DND-41 (cell line): Measurements from ENCODE around the gene PSMG4.

Experiments
- ATAC-seq: fragments of 200-7000 bp; cut with Tn5 transposase; 3 replicates; pipeline ENCODE4 v1.9.1; 2021; ENCODE audit warnings: low read depth; ENCODE audit not compliant: insufficient read depth
- DNase-seq: peaks from one replicate; pipeline ENCODE4 v3.0.0-alpha.2; 2020
- H2AFZ ChIP-seq: 2 replicates; pipeline ENCODE4 v1.6.0; 2012; ENCODE audit warnings: low read depth, low read length
- H3K27ac ChIP-seq: 2 replicates; pipeline ENCODE4 v1.5.1; 2012; ENCODE audit warnings: low read length, inconsistent platforms
- H3K27me3 ChIP-seq: fragments of 200-600 bp; sonication (generic); 2 replicates; pipeline ENCODE4 v1.6.0; 2012; ENCODE audit warnings: low read length, mild to moderate bottlenecking, inconsistent platforms; ENCODE audit not compliant: insufficient read depth, poor library complexity
- H3K36me3 ChIP-seq: 2 replicates; pipeline ENCODE4 v1.5.1; 2012; ENCODE audit warnings: low read length, inconsistent platforms; ENCODE audit not compliant: insufficient read depth
- H3K4me1 ChIP-seq: 2 replicates; pipeline ENCODE4 v1.5.1; 2012; ENCODE audit warnings: mild to moderate bottlenecking, low read length; ENCODE audit not compliant: insufficient read depth
- H3K4me2 ChIP-seq: 2 replicates; pipeline ENCODE4 v1.6.0; 2012; ENCODE audit warnings: mild to moderate bottlenecking, moderate library complexity, low read length, inconsistent platforms; ENCODE audit not compliant: insufficient read depth
- H3K4me3 ChIP-seq, 2 experiments: fragments of 200-600 bp in 1 of 2; shearing (Covaris generic) in 1 of 2; 2 replicates each; pipeline ENCODE4 v1.5.1; 2012 to 2016; ENCODE audit warnings: inconsistent platforms in 2 of 2, low read length in 2 of 2, mild to moderate bottlenecking in 2 of 2, low read depth in 1 of 2, moderate library complexity in 1 of 2
- H3K79me2 ChIP-seq: 2 replicates; pipeline ENCODE4 v1.6.0; 2012; ENCODE audit warnings: low read length, inconsistent platforms; ENCODE audit not compliant: insufficient read depth
- H3K9ac ChIP-seq: 2 replicates; pipeline ENCODE4 v1.6.0; 2012; ENCODE audit warnings: low read depth, mild to moderate bottlenecking, inconsistent platforms, low read length, moderate library complexity
- H3K9me3 ChIP-seq: 2 replicates; pipeline ENCODE4 v1.5.1; 2012; ENCODE audit warnings: low read length, moderate library complexity, mild to moderate bottlenecking, inconsistent platforms; ENCODE audit not compliant: insufficient read depth, severe bottlenecking
- H4K20me1 ChIP-seq: 2 replicates; pipeline ENCODE4 v1.6.0; 2012; ENCODE audit warnings: low read length; ENCODE audit not compliant: insufficient read depth
- EZH2 ChIP-seq: IDR thresholded peaks from 3 replicates; pipeline ENCODE4 v1.6.1; 2012; ENCODE audit warnings: borderline replicate concordance, low read depth, mild to moderate bottlenecking, moderate library complexity, low read length, inconsistent platforms; ENCODE audit not compliant: severe bottlenecking
- TF ChIP-seq, protein P1 (sequence below): IDR thresholded peaks from 2 replicates; pipeline ENCODE4 v1.5.1; 2012; ENCODE audit warnings: borderline replicate concordance, low read length, moderate library complexity, mild to moderate bottlenecking; ENCODE audit not compliant: poor library complexity, severe bottlenecking; ENCODE audit errors: extremely low read depth

PSMG4 gene

DNA sequence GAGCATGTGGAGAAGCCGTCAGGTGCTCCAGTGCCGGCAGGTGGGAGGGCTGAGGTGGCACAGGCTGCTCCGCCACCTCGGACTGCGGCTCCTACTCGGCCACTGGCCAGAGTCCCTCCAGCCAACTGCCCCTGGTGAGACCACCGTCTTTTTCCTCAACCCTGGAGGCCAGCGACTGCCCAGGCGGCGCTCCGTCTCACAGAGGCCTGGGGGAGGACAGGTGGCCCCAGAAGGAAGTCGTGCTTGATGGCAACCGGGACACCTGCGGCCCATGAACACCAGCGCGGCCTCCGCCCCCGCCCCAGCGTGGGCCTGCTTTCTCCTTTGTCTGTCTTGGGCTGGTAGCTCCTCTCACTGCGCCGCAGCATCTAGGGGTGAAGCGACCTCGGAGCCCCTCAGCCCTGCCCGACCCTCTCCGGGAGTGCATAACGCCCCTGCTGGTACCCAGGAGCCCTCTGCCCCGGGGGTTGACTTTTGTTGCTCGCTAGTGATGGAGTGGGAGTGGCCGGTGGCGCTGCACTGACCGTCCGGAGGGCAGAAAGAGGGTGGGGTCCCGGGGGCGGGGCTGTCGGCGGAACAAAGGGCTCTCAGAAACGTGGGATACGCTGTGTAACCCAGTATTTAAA lies 30.6 kb upstream of the PSMG4 start:
- Histone ChIP-seq H3K9ac (no peak overlapping the region), H3K79me2 (no peaks in the 10 kb centered on the region), H3K4me3 (no peak overlapping the region), H3K27ac (no peak overlapping the region), H3K4me1 (no peaks in the 10 kb centered on the region), H3K36me3 (no peaks in the 10 kb centered on the region), H3K27me3 (peaks cover 9% of the 10 kb centered on the region), H2AFZ (no peak overlapping the region), H3K4me2 (no peak overlapping the region), H3K9me3 (no peaks in the 10 kb centered on the region), H4K20me1 (no peaks in the 10 kb centered on the region)
- DNase-seq, result no peak
- no peak for TF ChIP-seq EZH2
- TF ChIP-seq, protein P1, sequence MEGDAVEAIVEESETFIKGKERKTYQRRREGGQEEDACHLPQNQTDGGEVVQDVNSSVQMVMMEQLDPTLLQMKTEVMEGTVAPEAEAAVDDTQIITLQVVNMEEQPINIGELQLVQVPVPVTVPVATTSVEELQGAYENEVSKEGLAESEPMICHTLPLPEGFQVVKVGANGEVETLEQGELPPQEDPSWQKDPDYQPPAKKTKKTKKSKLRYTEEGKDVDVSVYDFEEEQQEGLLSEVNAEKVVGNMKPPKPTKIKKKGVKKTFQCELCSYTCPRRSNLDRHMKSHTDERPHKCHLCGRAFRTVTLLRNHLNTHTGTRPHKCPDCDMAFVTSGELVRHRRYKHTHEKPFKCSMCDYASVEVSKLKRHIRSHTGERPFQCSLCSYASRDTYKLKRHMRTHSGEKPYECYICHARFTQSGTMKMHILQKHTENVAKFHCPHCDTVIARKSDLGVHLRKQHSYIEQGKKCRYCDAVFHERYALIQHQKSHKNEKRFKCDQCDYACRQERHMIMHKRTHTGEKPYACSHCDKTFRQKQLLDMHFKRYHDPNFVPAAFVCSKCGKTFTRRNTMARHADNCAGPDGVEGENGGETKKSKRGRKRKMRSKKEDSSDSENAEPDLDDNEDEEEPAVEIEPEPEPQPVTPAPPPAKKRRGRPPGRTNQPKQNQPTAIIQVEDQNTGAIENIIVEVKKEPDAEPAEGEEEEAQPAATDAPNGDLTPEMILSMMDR, result no peak
- ATAC-seq, result no peak

DNA sequence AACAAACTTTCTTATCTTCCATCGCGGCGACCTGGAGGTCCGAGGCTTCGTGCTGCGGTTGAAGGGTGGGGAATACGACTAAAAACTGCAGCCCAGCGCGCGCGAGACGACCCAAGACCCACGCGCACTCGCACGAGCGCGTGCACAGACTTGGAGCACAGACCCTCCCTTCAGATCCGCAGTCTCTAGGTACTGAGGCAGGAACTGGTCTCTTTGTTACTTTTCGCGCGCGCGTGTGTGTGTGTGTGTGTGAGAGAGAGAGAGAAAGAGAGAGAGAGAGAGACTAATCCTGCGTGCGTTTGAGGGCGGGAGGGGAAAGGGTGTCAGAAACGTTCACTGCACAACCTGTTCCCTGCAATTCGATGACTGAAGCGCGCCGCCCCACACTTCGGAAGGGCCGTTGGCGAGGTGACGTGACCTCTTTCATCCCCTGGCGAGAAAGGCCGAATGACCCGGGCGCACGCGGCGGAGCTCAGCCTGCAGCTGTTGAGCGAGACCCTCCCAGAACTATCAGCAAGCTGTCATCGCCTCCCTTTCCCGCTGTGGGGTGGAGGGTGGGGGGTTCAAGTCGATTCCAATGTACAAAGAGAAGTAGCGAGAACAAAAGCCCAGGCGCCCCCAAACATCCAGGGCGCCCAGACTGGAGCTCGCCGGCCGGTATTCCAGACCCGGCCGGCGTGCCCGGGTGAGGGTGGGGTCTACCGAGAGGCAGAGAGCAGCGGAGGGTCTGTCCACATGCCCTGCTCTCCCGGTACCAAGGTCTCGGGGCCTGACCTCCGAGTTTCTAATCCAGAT lies 29.8 kb upstream of the PSMG4 start:
- Histone ChIP-seq H3K4me1 (no peaks in the 10 kb centered on the region), H3K9me3 (no peaks in the 10 kb centered on the region), H3K9ac (no peak overlapping the region), H3K79me2 (no peaks in the 10 kb centered on the region), H3K27me3 (peaks cover 7% of the 10 kb centered on the region), H3K4me2 (no peak overlapping the region), H3K27ac (no peak overlapping the region), H4K20me1 (no peaks in the 10 kb centered on the region), H2AFZ (no peak overlapping the region), H3K4me3 (no peak overlapping the region), H3K36me3 (no peaks in the 10 kb centered on the region)
- TF ChIP-seq EZH2, result no peak
- TF ChIP-seq, protein P1, result no peak
- ATAC-seq (no peak), DNase-seq (no peak)

DNA sequence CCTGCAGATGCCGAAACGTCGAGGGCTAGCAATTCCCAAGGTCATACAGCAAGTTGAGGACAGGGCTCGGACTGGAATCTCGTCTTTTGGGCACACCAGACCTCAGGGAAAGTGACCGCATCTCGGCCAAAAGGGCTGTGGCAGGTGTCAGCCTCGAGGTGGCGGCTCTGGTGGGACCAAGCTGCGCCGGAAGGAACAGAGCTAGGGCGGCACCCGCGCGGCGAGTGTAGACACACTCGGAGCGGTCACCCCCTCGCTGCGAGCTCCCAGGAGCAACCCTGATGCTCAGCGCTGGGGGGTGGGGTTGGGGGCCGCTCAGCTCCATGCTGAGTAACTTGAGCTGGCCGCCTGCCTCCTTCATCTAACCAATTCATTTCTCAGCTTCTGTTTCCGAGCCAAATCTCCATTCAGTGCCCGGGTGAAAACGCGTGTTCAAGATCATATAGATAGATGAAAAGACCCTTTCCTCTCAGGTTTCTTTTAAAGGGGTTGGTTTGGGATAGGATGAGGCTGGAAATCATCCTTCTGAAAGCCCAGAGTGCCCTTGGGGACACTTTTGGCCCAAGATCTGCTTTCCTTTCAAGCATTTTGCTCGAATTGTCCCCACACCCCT lies 29.1 kb upstream of the PSMG4 start:
- Histone ChIP-seq H3K4me2 (no peak overlapping the region), H3K4me3 (no peak overlapping the region)

More for the DNA sequence above, 29.1 kb upstream of the PSMG4 start:
- H3K27me3 ChIP-seq, result peaks cover 10% of the 10 kb centered on the region
- H3K79me2 ChIP-seq, result no peaks in the 10 kb centered on the region
- H4K20me1 ChIP-seq, result no peaks in the 10 kb centered on the region
- no peak for DNase-seq
- ATAC-seq, result no peak
- no peaks in the 10 kb centered on the region for H3K4me1 ChIP-seq
- no peak overlapping the region for H3K9ac ChIP-seq
- H2AFZ ChIP-seq, result no peak overlapping the region
- no peak overlapping the region for H3K27ac ChIP-seq
- TF ChIP-seq, protein P1, result no peak
- TF ChIP-seq EZH2, result no peak
- H3K9me3 ChIP-seq, result no peaks in the 10 kb centered on the region
- H3K36me3 ChIP-seq, result no peaks in the 10 kb centered on the region
